Measurements from ENCODE around the gene BNC2. TPM values are rescaled to one million over a fixed set of nuclear protein-coding genes. Genes with fewer than 3 reads are reported as not detected.

The BNC2 gene
- total RNA-seq, 2 donors from 2014 or later = 0.99 to 1.8 TPM

DNA sequence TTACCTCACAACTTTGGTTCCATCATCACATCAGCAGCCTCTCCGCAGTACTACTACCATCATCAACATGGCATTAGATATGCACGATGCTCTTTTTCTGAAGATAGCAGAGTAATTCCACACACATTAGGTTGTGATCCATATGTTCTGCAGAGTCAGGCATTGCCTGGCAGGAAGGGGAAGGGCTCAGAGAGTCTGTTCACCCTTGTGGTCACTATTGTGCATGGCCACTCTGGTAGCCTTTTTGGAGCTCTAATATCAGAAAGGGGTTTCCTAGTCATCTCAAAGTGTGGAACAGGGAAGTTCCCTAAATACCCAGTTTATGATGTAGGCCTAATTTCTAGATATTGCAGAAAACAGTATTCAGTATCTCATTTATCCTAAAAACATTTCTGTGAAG is 373.6 kb downstream of the BNC2 start:
- TF ChIP-seq POLR2A (IDR thresholded peaks at IDR 0.05) (no peak), CTCF (IDR thresholded peaks at IDR 0.05) (no peak)
- Histone ChIP-seq H3K4me1 (no peaks in the 10 kb centered on the region), H3K36me3 (replicated peaks in 1 of 2; ENCODE audit: insufficient read depth in 1 of 2, low read depth in 2 of 2) (no peaks in the 10 kb centered on the region), H3K9me3 (no peaks in the 10 kb centered on the region), H3K27ac (no peak overlapping the region), H3K27me3 (no peaks in the 10 kb centered on the region), H3K4me3 (no peak overlapping the region)
- no peak for DNase-seq
- intact Hi-C loops (cut with DNase I) = no loop called here
- WGBS, 2 donors = 87 to 90% methylated on average over 2 of the region's 2 CpGs
- no peak for ATAC-seq

- DNase-seq (no peak), ATAC-seq (no peak)
- 71 to 75% methylated on average over 7 of the region's 7 CpGs for WGBS, 2 donors
- Histone ChIP-seq H3K4me1 (no peaks in the 10 kb centered on the region), H3K9me3 (no peaks in the 10 kb centered on the region), H3K27me3 (no peaks in the 10 kb centered on the region), H3K27ac (no peak overlapping the region), H3K36me3 (replicated peaks in 1 of 2; ENCODE audit: insufficient read depth in 1 of 2, low read depth in 2 of 2) (no peaks in the 10 kb centered on the region), H3K4me3 (no peak overlapping the region)
- no peak for TF ChIP-seq POLR2A (IDR thresholded peaks at IDR 0.05)
- no peak for TF ChIP-seq CTCF (IDR thresholded peaks at IDR 0.05)
- intact Hi-C loops (cut with DNase I) = no loop called here
These were observed 382.6 kb downstream of the BNC2 start for GRCh38 chr9:16487915-16488314.

DNA sequence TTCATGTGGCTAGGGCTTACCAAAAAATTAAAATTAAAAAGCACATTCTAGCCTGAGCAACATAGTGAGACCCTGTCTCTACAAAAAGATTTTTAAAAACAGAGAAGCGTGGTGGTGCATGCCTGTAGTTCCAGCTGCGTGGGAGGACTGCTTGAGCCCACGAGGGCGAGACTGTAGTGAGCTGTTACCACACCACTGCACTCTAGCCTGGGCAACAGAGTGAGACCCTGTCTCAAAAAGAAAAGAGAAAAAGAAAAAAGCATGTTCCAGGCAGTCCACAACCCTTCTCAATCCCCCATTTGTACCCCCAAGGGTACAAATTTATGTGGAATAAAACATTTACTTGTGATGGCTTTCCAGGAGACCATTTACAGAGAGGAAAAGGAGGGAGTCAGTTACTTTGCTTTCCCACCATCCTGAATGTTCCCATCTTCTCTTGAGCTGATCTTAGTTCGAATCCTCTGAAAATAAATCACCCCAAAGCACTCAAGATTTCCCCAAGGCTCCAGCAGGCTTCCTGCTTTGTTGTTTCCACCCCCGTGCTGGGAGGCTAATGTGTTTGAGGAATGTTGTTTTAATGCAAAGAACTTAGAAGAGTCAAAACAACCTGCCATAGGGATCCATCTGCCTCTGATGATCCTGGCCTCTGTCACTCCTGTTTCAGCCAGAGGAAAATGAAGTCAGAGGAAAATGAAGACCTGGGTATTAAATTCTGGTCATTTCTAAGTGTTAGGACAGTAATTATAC is 384.7 kb downstream of the BNC2 start:
- no peaks in the 10 kb centered on the region for H3K27me3 ChIP-seq
- H3K27ac ChIP-seq = no peak overlapping the region
- H3K4me1 ChIP-seq = no peaks in the 10 kb centered on the region
- H3K36me3 ChIP-seq (replicated peaks in 1 of 2; ENCODE audit: insufficient read depth in 1 of 2, low read depth in 2 of 2) = no peaks in the 10 kb centered on the region
- ATAC-seq (no peak), DNase-seq (no peak)
- intact Hi-C loops (cut with DNase I) = no loop called here
- 55 to 65% methylated on average over 6 of the region's 6 CpGs for WGBS, 2 donors
- H3K4me3 ChIP-seq = no peak overlapping the region
- H3K9me3 ChIP-seq = no peaks in the 10 kb centered on the region
- TF ChIP-seq CTCF (IDR thresholded peaks at IDR 0.05) = no peak
- TF ChIP-seq POLR2A (IDR thresholded peaks at IDR 0.05) = no peak

GRCh38 chr9:16485160-16485559 is 385.3 kb downstream of the BNC2 start:
- no peaks in the 10 kb centered on the region for H3K36me3 ChIP-seq (replicated peaks in 1 of 2; ENCODE audit: insufficient read depth in 1 of 2, low read depth in 2 of 2)
- no peak for ATAC-seq

More at GRCh38 chr9:16485160-16485559, 385.3 kb downstream of the BNC2 start:
- no peaks in the 10 kb centered on the region for H3K27me3 ChIP-seq
- 67 to 80% methylated on average over 3 of the region's 3 CpGs for WGBS, 2 donors
- DNase-seq = no peak
- H3K4me1 ChIP-seq = no peaks in the 10 kb centered on the region
- intact Hi-C loops (cut with DNase I) = no loop called here
- no peak overlapping the region for H3K4me3 ChIP-seq
- H3K9me3 ChIP-seq = no peaks in the 10 kb centered on the region
- no peak overlapping the region for H3K27ac ChIP-seq
- TF ChIP-seq CTCF (IDR thresholded peaks at IDR 0.05) (no peak), POLR2A (IDR thresholded peaks at IDR 0.05) (no peak)
